IMR-90 (cell line): Measurements from ENCODE around the gene TRAPPC10. TPM values are rescaled to one million over a fixed set of nuclear protein-coding genes. Genes with fewer than 3 reads are reported as not detected.

Source experiments
- ATAC-seq: fragments of 200-7000 bp; cut with Tn5 transposase; 2 replicates; pipeline ENCODE4 v1.9.1; 2020; ENCODE audit warnings: low read depth, mild to moderate bottlenecking, moderate library complexity
- BruUV-seq: library from RNA; stranded (reverse); fragments of 400-500 nt; replicated peaks from 2 replicates; lab custom pipeline; 2021; lab: Mats Ljungman, UMichigan
- CTCF ChIA-PET: fragments of 300-600 bp; formaldehyde crosslinking; extraction: SDS; loops from one replicate; lab custom pipeline; 2021; ENCODE audit warnings: antibody characterized with exemption; lab: Yijun Ruan, JAX
- POLR2A ChIA-PET: fragments of 300-600 bp; sonication (Branson Sonifier 250); formaldehyde crosslinking; loops from one replicate; lab custom pipeline; 2022; ENCODE audit warnings: antibody characterized with exemption; ENCODE audit not compliant: unreplicated experiment; lab: Charles Lee
- DNase-seq: peaks from one replicate; pipeline ENCODE4 v3.0.0; 2013
- H2AFZ ChIP-seq: replicated peaks from 2 replicates; pipeline ENCODE3; 2013; ENCODE audit warnings: low read length, mild to moderate bottlenecking; ENCODE audit not compliant: poor library complexity
- H2AK5ac ChIP-seq: 2 replicates; pipeline ENCODE4 v1.6.1; 2013; ENCODE audit warnings: low read depth, low read length, inconsistent platforms
- H2AK9ac ChIP-seq: replicated peaks from 2 replicates; pipeline ENCODE3; 2013; ENCODE audit warnings: mild to moderate bottlenecking, low read depth, low read length, moderate library complexity; ENCODE audit not compliant: poor library complexity
- H2BK120ac ChIP-seq: 2 replicates; pipeline ENCODE4 v1.6.1; 2013; ENCODE audit warnings: low read depth, low read length, inconsistent platforms
- H2BK15ac ChIP-seq: 3 replicates; pipeline ENCODE4 v1.6.1; 2013; ENCODE audit warnings: low read depth, low read length, inconsistent platforms
- H2BK20ac ChIP-seq: 2 replicates; pipeline ENCODE4 v1.6.1; 2013; ENCODE audit warnings: low read depth, mild to moderate bottlenecking, inconsistent platforms, low read length, moderate library complexity
- H2BK5ac ChIP-seq: 2 replicates; pipeline ENCODE4 v1.6.1; 2013; ENCODE audit warnings: mild to moderate bottlenecking, low read depth, low read length, inconsistent platforms; ENCODE audit not compliant: poor library complexity, severe bottlenecking
- H3K14ac ChIP-seq: replicated peaks from 2 replicates; pipeline ENCODE4 v1.6.1; 2013; ENCODE audit warnings: low read depth, low read length, inconsistent platforms
- H3K18ac ChIP-seq: 2 replicates; pipeline ENCODE4 v1.6.1; 2013; ENCODE audit warnings: low read depth, low read length, control low read depth
- H3K23ac ChIP-seq: 2 replicates; pipeline ENCODE4 v1.6.1; 2013; ENCODE audit warnings: low read depth, low read length, inconsistent platforms
- H3K27ac ChIP-seq: 2 replicates; pipeline ENCODE4 v1.5.1; 2013; ENCODE audit warnings: mild to moderate bottlenecking, control low read depth, low read length; ENCODE audit not compliant: insufficient read depth
- H3K27me3 ChIP-seq: 2 replicates; pipeline ENCODE4 v1.6.1; 2013; ENCODE audit warnings: low read length; ENCODE audit not compliant: control insufficient read depth, insufficient read depth
- H3K36me3 ChIP-seq: 2 replicates; pipeline ENCODE4 v1.6.1; 2013; ENCODE audit warnings: low read length, mixed read lengths; ENCODE audit not compliant: control insufficient read depth, insufficient read depth
- H3K4ac ChIP-seq: 2 replicates; pipeline ENCODE4 v1.6.1; 2013; ENCODE audit warnings: low read depth, low read length, inconsistent platforms
- H3K4me1 ChIP-seq: 2 replicates; pipeline ENCODE4 v1.6.1; 2013; ENCODE audit warnings: low read length, mixed read lengths; ENCODE audit not compliant: control insufficient read depth, insufficient read depth
- H3K4me2 ChIP-seq: 2 replicates; pipeline ENCODE4 v1.6.1; 2013; ENCODE audit warnings: low read depth, mild to moderate bottlenecking, control low read depth, low read length, moderate library complexity
- H3K4me3 ChIP-seq: 2 replicates; pipeline ENCODE4 v1.5.1; 2013; ENCODE audit warnings: low read depth, mild to moderate bottlenecking, control low read depth, low read length, moderate library complexity; ENCODE audit not compliant: insufficient read depth
- H3K56ac ChIP-seq: 2 replicates; pipeline ENCODE4 v1.6.1; 2013; ENCODE audit warnings: low read length, inconsistent platforms; ENCODE audit not compliant: insufficient read depth; ENCODE audit errors: extremely low read depth
- H3K79me1 ChIP-seq, 2 experiments: 2 replicates each; pipeline ENCODE4 v1.6.1; 2013; ENCODE audit warnings: low read length in 2 of 2, inconsistent platforms in 1 of 2, low read depth in 1 of 2
- H3K9ac ChIP-seq: 2 replicates; pipeline ENCODE4 v1.6.1; 2013; ENCODE audit warnings: low read depth, low read length, control low read depth
- H3K9me1 ChIP-seq: 2 replicates; pipeline ENCODE4 v1.6.1; 2013; ENCODE audit warnings: low read length, inconsistent platforms; ENCODE audit not compliant: insufficient read depth
- H3K9me3 ChIP-seq: 2 replicates; pipeline ENCODE4 v1.6.1; 2013; ENCODE audit warnings: low read length; ENCODE audit not compliant: control insufficient read depth, insufficient read depth
- H4K20me1 ChIP-seq: 2 replicates; pipeline ENCODE4 v1.6.1; 2013; ENCODE audit warnings: low read length, inconsistent platforms; ENCODE audit not compliant: insufficient read depth
- H4K5ac ChIP-seq: 2 replicates; pipeline ENCODE4 v1.6.1; 2013; ENCODE audit warnings: mild to moderate bottlenecking, low read depth, low read length, control low read depth
- H4K8ac ChIP-seq, 2 experiments: 2 replicates each; pipeline ENCODE4 v1.6.1; 2013; ENCODE audit warnings: low read depth in 2 of 2, low read length in 2 of 2, control low read depth in 1 of 2, inconsistent platforms in 1 of 2
- H4K91ac ChIP-seq: 2 replicates; pipeline ENCODE4 v1.6.1; 2013; ENCODE audit warnings: low read depth, low read length, inconsistent platforms; ENCODE audit not compliant: insufficient read depth
- BHLHE40 ChIP-seq: fragments of 150-350 bp; IDR thresholded peaks from 2 replicates; pipeline ENCODE4 v1.6.1; 2016; ENCODE audit warnings: mild to moderate bottlenecking, low read depth, low read length
- MAFK ChIP-seq: IDR thresholded peaks from 2 replicates; pipeline ENCODE4 v1.6.1; 2012; ENCODE audit warnings: low read depth, low read length, improper control_type of control experiment
- MXI1 ChIP-seq: IDR thresholded peaks from 2 replicates; pipeline ENCODE4 v1.6.1; 2012; ENCODE audit warnings: low read depth, mild to moderate bottlenecking, low read length, moderate library complexity, borderline replicate concordance
- WGBS, 2 experiments: methylation state at CpG; one replicate each; pipeline versions ENCODE4 v1.1.5 to v1.1.7; 2013; ENCODE audit warnings: missing lambda C conversion rate in 2 of 2; ENCODE audit not compliant: insufficient read length in 1 of 2; ENCODE audit errors: extremely low coverage in 2 of 2; 5-methylcytosine and 5-hydroxymethylcytosine counted together
- dilution Hi-C: fragments of 300-500 bp; cut with HindIII; formaldehyde crosslinking; loops from one replicate; pipeline ENCODE4 v1.14.3; 2018; ENCODE audit warnings: low sequenced_read_pairs; ENCODE audit not compliant: unreplicated experiment
- in situ Hi-C: fragments of 300-500 bp; cut with MboI; formaldehyde crosslinking; loops from 3 replicates; pipeline ENCODE4 v1.14.3; 2019; ENCODE audit warnings: low sequenced_read_pairs, inconsistent platforms, mixed read lengths
- intact Hi-C: fragments of 100-400 bp; cut with micrococcal nuclease; formaldehyde crosslinking; loops from 2 replicates; pipeline ENCODE4 v1.10.0; 2022
- polyA plus RNA-seq, 3 experiments: library from polyadenylated mRNA; depleted of rRNA; stranded (reverse); fragments of >200 nt; gene quantifications; 2 replicates each; pipeline ENCODE4 v1.2.3, GENCODE V29; 2012; ENCODE audit warnings: low replicate concordance in 1 of 3
- total RNA-seq: library from RNA; depleted of rRNA; stranded (reverse); fragments of >200 nt; gene quantifications from 2 replicates; pipeline ENCODE4 v1.2.3, GENCODE V29; 2012

The TRAPPC10 gene
- total and polyA plus RNA-seq, 2 of the 4 experiments (the other 2 are of a cell fraction), result 17.8 to 18.1 TPM

DNA sequence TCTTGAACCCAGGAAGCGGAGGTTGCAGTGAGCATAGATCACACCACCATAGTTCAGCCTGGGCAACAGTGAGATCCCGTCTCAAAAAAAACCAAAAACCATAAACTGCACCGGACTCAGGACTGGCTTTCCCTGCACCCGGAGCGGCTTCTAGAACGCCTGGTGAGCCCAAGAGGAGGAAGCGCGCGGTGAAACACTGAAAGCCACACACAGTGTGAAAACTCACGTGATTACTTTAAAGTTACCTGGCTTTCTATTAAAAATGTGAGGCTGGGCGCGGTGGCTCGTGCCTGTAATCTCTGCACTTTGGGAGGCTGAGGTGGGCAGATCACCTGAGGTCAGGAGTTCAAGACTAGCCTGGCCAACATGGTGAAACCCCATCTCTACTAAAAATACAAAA is 7.0 kb upstream of the TRAPPC10 start:
- WGBS, 2 experiments, result 100% methylated on average over 6 of the region's 13 CpGs; no CpG with 5 or more reads in 1 of the 2 experiments
- no peak overlapping the region for H3K14ac ChIP-seq
- H3K79me1 ChIP-seq, result no peaks in the 10 kb centered on the region
- no peak overlapping the region for H2BK120ac ChIP-seq
- H3K9ac ChIP-seq, result no peak overlapping the region
- H2AK9ac ChIP-seq, result no peak overlapping the region
- ChIA-PET POLR2A (no interaction called here), CTCF (no interaction called here)
- H3K4me1 ChIP-seq, result peaks cover 7% of the 10 kb centered on the region
- peaks cover 2% of the 10 kb centered on the region; the same call in 1 of the 2 replicates for H3K27me3 ChIP-seq
- H2BK20ac ChIP-seq, result no peak overlapping the region
- in situ Hi-C loops (no loop called here), dilution Hi-C loops (no loop called here), intact Hi-C loops (no loop called here)
- no peak overlapping the region for H3K27ac ChIP-seq
- no peak overlapping the region for H3K4me2 ChIP-seq
- DNase-seq (no peak), ATAC-seq (no peak)
- no peak overlapping the region; a peak in 1 of 4 replicates for H4K8ac ChIP-seq
- no peak overlapping the region for H3K56ac ChIP-seq
- no peaks in the 10 kb centered on the region for H4K20me1 ChIP-seq
- H3K23ac ChIP-seq, result no peak overlapping the region
- no peak overlapping the region for H4K5ac ChIP-seq
- H3K4me3 ChIP-seq, result no peak overlapping the region
- peaks cover 10% of the 10 kb centered on the region for H3K9me1 ChIP-seq
- BruUV-seq, result no TSS peak
- TF ChIP-seq BHLHE40 (no peak), MAFK (no peak), MXI1 (no peak)
- no peak overlapping the region for H3K18ac ChIP-seq
- H2AFZ ChIP-seq, result no peak overlapping the region
- H2BK5ac ChIP-seq, result no peak overlapping the region
- H2BK15ac ChIP-seq, result no peak overlapping the region
- no peaks in the 10 kb centered on the region for H3K9me3 ChIP-seq
- H3K36me3 ChIP-seq, result no peaks in the 10 kb centered on the region
- H3K4ac ChIP-seq, result peak overlapping the region; percentile 33; the same call in 1 of the 2 replicates
- no peak overlapping the region for H4K91ac ChIP-seq
- no peak overlapping the region; the same call in 1 of the 2 replicates for H2AK5ac ChIP-seq
